HepG2 (cell line): Measurements from ENCODE around the gene TEX19. TPM values are rescaled to one million over a fixed set of nuclear protein-coding genes. Genes with fewer than 3 reads are reported as not detected.

Source experiments
- FOXO1 ChIP-seq: sonication (generic); formaldehyde crosslinking; IDR thresholded peaks from 2 replicates; pipeline ENCODE4 v1.4.0; 2020; ENCODE audit warnings: missing genetic modification reagents
- HNF4G ChIP-seq, 2 experiments: sonication (generic) in 1 of 2; formaldehyde crosslinking in 1 of 2; IDR thresholded peaks; 2 replicates each; pipeline versions ENCODE4 v1.4.0 to v1.6.1; 2011 to 2020; ENCODE audit warnings: borderline replicate concordance in 2 of 2, low read depth in 2 of 2, mild to moderate bottlenecking in 2 of 2, low read length in 1 of 2, missing genetic modification reagents in 1 of 2, moderate library complexity in 1 of 2
- IKZF1 ChIP-seq: fragments of 450-650 bp; IDR thresholded peaks from 2 replicates; pipeline ENCODE4 v1.7.1; 2016
- MAFF ChIP-seq: IDR thresholded peaks from 2 replicates; pipeline ENCODE4 v1.6.1; 2011; ENCODE audit warnings: low read depth, low read length, improper control_type of control experiment
- MBD4 ChIP-seq: IDR thresholded peaks from 2 replicates; pipeline ENCODE4 v1.6.1; 2012; ENCODE audit warnings: low read length, inconsistent platforms, borderline replicate concordance
- NCOR1 ChIP-seq: fragments of 200-600 bp; sonication (generic); IDR thresholded peaks from 2 replicates; pipeline ENCODE4 v1.7.0; 2017; ENCODE audit warnings: antibody characterized with exemption, low read length, borderline replicate concordance
- PHF20 ChIP-seq: sonication (generic); formaldehyde crosslinking; IDR thresholded peaks from 2 replicates; pipeline ENCODE4 v1.5.0; 2020; ENCODE audit warnings: mild to moderate bottlenecking, missing genetic modification reagents
- U2AF1 ChIP-seq: fragments of 200-400 bp; formaldehyde crosslinking; optimal IDR thresholded peaks from 2 replicates; pipeline ENCODE3; 2017; ENCODE audit warnings: mild to moderate bottlenecking, low read depth, low read length
- ZNF3 ChIP-seq: IDR thresholded peaks from 2 replicates; pipeline ENCODE4 v1.7.0; 2017; ENCODE audit warnings: inconsistent platforms
- ZNF746 ChIP-seq: sonication (generic); formaldehyde crosslinking; IDR thresholded peaks from 2 replicates; pipeline ENCODE4 v1.8.0; 2022; ENCODE audit warnings: mild to moderate bottlenecking, missing genetic modification reagents
- ZNF83 ChIP-seq: sonication (generic); formaldehyde crosslinking; IDR thresholded peaks from 2 replicates; pipeline ENCODE4 v1.4.0; 2020; ENCODE audit warnings: missing genetic modification reagents, mild to moderate bottlenecking, borderline replicate concordance
- ZNF841 ChIP-seq: sonication (generic); formaldehyde crosslinking; IDR thresholded peaks from 2 replicates; pipeline ENCODE4 v1.8.1; 2023; ENCODE audit warnings: missing genetic modification reagents, borderline replicate concordance
- polyA plus RNA-seq, 8 experiments: library from polyadenylated mRNA; depleted of rRNA in 3 of 8; stranded (reverse) in 7 of 8; unstranded in 1 of 8; fragments of >200 nt; fragmentation: Illumina TruSeq in 4 of 8; extraction: Trizol in 4 of 8; gene quantifications; 2 replicates each; pipeline versions ENCODE4 v1.2.1 to v1.2.3, GENCODE V29; 2011 to 2016; ENCODE audit warnings: low read depth in 4 of 8, missing spikeins in 1 of 8, mixed read lengths in 1 of 8; ENCODE audit not compliant: insufficient read depth in 1 of 8
- total RNA-seq, 5 experiments: library from RNA; depleted of rRNA; stranded (reverse); fragments of >200 nt; fragmentation: Illumina TruSeq; extraction: Trizol; gene quantifications; 2 replicates each; pipeline ENCODE4 v1.2.3, GENCODE V29; 2016; ENCODE audit warnings: low read depth in 1 of 5
- TF ChIP-seq, protein P1 (sequence below): sonication (generic); formaldehyde crosslinking; IDR thresholded peaks from 2 replicates; pipeline ENCODE4 v1.8.1; 2023; ENCODE audit warnings: mild to moderate bottlenecking, moderate library complexity, missing genetic modification reagents
- TF ChIP-seq, protein P2 (sequence below): sonication (generic); formaldehyde crosslinking; IDR thresholded peaks from 2 replicates; pipeline ENCODE4 v1.5.0; 2020; ENCODE audit warnings: mild to moderate bottlenecking, missing genetic modification reagents, borderline replicate concordance
- TF ChIP-seq, protein P3 (sequence below): sonication (generic); formaldehyde crosslinking; IDR thresholded peaks from 2 replicates; pipeline ENCODE4 v1.9.0; 2021; ENCODE audit warnings: missing genetic modification reagents, borderline replicate concordance

Gene TEX19
- total and polyA plus RNA-seq, 2 of the 13 experiments (the other 11 are each of a cell fraction or from before 2014, with no cell fraction given) = 1.3 to 6.0 TPM

- TF ChIP-seq, protein P1, sequence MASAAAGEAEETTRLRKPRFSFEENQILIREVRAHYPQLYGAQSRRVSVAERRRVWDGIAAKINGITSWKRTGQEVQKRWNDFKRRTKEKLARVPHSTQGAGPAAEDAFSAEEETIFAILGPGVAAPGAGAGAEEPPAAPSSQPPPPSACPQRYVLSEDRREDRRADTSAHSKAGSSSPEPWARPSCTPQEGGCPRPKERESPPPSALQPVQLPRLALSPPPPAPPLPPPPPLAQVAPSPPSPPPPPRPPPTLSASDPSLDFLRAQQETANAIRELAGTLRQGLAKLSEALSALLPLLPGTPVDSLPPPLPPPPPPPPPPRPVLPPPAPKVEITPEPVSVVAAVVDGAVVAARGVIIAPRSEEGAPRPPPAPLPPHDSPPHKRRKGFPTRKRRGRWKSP (CRISPR knock-in tag) = 0 out of 2 replicates have a peak, but pooled peaks have one; percentile 58
- TF ChIP-seq MAFF (no peak), FOXO1 (CRISPR knock-in tag) (peak; percentile 58; the same call in 1 of the 2 replicates), ZNF841 (no peak), ZNF3 (no peak), ZNF83 (CRISPR knock-in tag) (no peak; the same call in 1 of the 2 replicates), U2AF1 (no peak), ZNF746 (CRISPR knock-in tag) (no peak), IKZF1 (no peak), PHF20 (CRISPR knock-in tag) (no peak), NCOR1 (0 out of 2 replicates have a peak, but pooled peaks have one; percentile 43), MBD4 (no peak), HNF4G (IDR thresholded peaks at IDR 0.05; ENCODE audit: borderline replicate concordance, low read depth, low read length) (no peak), HNF4G (CRISPR knock-in tag; IDR thresholded peaks at IDR 0.05; ENCODE audit: borderline replicate concordance, low read depth) (no peak)
- TF ChIP-seq, protein P2, sequence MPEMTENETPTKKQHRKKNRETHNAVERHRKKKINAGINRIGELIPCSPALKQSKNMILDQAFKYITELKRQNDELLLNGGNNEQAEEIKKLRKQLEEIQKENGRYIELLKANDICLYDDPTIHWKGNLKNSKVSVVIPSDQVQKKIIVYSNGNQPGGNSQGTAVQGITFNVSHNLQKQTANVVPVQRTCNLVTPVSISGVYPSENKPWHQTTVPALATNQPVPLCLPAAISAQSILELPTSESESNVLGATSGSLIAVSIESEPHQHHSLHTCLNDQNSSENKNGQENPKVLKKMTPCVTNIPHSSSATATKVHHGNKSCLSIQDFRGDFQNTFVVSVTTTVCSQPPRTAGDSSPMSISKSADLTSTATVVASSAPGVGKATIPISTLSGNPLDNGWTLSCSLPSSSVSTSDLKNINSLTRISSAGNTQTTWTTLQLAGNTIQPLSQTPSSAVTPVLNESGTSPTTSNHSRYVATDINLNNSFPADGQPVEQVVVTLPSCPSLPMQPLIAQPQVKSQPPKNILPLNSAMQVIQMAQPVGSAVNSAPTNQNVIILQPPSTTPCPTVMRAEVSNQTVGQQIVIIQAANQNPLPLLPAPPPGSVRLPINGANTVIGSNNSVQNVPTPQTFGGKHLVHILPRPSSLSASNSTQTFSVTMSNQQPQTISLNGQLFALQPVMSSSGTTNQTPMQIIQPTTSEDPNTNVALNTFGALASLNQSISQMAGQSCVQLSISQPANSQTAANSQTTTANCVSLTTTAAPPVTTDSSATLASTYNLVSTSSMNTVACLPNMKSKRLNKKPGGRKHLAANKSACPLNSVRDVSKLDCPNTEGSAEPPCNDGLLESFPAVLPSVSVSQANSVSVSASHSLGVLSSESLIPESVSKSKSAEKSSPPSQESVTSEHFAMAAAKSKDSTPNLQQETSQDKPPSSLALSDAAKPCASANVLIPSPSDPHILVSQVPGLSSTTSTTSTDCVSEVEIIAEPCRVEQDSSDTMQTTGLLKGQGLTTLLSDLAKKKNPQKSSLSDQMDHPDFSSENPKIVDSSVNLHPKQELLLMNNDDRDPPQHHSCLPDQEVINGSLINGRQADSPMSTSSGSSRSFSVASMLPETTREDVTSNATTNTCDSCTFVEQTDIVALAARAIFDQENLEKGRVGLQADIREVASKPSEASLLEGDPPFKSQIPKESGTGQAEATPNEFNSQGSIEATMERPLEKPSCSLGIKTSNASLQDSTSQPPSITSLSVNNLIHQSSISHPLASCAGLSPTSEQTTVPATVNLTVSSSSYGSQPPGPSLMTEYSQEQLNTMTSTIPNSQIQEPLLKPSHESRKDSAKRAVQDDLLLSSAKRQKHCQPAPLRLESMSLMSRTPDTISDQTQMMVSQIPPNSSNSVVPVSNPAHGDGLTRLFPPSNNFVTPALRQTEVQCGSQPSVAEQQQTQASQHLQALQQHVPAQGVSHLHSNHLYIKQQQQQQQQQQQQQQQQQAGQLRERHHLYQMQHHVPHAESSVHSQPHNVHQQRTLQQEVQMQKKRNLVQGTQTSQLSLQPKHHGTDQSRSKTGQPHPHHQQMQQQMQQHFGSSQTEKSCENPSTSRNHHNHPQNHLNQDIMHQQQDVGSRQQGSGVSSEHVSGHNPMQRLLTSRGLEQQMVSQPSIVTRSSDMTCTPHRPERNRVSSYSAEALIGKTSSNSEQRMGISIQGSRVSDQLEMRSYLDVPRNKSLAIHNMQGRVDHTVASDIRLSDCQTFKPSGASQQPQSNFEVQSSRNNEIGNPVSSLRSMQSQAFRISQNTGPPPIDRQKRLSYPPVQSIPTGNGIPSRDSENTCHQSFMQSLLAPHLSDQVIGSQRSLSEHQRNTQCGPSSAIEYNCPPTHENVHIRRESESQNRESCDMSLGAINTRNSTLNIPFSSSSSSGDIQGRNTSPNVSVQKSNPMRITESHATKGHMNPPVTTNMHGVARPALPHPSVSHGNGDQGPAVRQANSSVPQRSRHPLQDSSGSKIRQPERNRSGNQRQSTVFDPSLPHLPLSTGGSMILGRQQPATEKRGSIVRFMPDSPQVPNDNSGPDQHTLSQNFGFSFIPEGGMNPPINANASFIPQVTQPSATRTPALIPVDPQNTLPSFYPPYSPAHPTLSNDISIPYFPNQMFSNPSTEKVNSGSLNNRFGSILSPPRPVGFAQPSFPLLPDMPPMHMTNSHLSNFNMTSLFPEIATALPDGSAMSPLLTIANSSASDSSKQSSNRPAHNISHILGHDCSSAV = no peak
- TF ChIP-seq, protein P3, sequence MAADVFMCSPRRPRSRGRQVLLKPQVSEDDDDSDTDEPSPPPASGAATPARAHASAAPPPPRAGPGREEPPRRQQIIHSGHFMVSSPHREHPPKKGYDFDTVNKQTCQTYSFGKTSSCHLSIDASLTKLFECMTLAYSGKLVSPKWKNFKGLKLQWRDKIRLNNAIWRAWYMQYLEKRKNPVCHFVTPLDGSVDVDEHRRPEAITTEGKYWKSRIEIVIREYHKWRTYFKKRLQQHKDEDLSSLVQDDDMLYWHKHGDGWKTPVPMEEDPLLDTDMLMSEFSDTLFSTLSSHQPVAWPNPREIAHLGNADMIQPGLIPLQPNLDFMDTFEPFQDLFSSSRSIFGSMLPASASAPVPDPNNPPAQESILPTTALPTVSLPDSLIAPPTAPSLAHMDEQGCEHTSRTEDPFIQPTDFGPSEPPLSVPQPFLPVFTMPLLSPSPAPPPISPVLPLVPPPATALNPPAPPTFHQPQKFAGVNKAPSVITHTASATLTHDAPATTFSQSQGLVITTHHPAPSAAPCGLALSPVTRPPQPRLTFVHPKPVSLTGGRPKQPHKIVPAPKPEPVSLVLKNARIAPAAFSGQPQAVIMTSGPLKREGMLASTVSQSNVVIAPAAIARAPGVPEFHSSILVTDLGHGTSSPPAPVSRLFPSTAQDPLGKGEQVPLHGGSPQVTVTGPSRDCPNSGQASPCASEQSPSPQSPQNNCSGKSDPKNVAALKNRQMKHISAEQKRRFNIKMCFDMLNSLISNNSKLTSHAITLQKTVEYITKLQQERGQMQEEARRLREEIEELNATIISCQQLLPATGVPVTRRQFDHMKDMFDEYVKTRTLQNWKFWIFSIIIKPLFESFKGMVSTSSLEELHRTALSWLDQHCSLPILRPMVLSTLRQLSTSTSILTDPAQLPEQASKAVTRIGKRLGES = no peak
Measured at GRCh38 chr17:82317394-82318168, 41.5 kb upstream of the TEX19 start, which contains the start of gene CD7 (continued).
